GM19467 (cell line): Measurements from ENCODE around the gene MYLK3.

Experiments used
- ATAC-seq: cut with Tn5 transposase; IDR thresholded peaks from one replicate; pipeline ENCODE4 v1.9.1; 2021; ENCODE audit warnings: mild to moderate bottlenecking, moderate library complexity; ENCODE audit not compliant: unreplicated experiment

MYLK3 gene

DNA sequence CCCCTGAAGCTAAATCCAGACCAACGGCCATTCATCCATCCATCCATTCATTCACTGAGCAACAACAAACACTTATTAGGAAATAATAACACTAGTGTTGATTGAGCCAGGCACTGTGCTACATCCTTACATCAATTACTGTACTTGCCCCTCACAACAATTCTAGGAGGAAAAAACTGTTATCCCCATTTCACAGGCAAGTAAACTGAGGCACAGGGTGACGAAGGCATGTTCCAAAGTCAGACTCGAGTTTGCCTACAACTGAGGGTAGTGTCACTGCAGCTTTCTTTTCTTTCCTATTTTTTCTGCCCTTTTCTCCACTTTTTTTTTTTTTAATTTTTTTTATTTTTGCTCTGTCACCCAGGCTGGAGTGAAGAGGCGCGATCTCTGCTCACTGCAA, 11.2 kb upstream of the MYLK3 start:
- no peak for ATAC-seq

DNA sequence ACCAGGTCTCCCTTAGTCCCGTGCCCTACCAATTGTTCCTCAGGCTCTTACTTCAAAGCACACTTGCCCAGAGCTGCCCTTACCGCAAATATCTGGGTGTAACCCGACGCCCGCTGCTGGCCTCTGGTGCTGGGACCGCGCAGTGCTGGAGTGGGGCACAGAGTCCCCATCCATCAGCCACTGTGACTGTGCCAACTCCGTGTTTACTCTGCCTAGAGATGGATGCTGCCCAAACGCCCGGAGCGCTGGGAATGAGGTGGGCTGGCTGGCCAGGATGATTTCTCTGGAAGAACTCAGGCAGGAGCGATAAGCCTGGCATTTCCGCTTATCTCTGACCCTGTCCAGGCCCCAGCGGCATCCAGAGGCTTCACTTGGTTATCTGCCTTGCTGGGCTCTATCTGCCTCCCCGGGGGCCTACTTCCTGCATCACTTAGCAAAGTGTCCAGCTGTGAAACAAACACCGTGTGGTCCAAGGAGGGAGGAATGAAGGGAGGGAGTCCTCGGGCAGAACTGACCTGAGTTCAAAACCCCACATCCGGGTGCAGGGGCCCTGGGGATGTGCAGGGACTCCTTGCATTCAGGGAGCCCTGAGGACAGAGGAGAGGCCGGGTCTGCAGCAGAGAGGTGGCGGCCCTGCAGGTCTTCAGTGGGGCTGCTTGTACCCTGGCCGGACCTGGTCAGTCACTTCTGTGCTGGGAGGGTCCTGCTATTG, 9.4 kb upstream of the MYLK3 start:
- no peak for ATAC-seq

DNA sequence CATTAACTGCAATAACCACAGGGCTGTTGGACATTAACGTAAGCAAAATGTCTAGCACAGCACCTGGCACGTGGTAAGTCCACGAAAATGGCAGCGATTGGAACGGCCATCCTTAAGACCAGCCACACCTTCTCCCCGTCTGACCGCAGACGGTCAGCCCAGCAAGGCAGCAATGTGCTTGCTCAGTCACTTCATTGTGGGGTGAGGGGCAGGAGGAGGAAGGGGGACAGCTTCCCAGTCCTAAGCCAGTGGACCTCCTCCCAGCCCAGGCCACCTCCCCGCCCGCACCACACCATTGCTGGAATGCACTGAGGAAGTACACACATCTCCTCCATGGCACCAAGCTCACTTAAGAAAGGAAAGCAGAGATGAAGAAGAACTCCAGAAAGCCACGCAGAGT, 8.6 kb upstream of the MYLK3 start:
- ATAC-seq, result no peak

DNA sequence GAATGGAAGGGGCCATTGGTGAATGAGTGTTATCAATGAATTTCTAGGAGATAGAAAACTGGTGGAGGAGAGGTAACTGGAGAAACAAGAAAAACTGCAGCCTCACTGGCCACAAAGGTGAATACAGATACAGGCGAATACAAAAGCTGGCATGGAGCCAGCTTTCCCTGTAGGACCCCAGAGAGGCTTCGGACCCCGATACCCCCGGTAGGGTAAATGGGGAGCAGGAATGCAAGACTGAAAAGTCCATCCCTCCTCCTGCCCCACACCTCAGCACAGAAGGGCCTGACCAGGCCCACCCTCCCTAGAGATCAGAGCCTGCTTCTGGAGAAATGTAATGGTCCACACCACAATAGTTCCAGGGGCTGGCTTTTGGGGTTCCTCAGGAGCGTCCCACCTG, 4.9 kb upstream of the MYLK3 start:
- no peak for ATAC-seq

DNA sequence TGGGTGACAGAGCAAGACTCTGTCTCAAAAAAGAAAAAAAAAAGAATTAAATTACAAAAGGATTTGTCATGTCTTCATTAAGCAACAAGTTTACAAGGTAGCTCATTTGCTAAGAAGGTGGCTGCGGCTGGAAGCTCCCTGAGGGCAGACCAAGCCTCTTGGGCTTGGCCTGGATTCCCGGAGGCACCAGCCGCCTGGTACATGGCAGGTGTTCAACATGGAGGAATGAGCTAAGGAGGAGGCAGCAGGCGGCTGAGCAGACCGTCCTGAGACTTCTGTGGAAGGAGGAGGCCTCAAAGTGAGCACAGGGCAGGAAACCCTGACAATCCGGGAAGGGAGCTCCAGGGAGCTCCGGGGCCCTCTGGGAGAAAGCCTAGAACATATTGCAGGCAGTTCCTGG, 3.2 kb upstream of the MYLK3 start:
- no peak for ATAC-seq

DNA sequence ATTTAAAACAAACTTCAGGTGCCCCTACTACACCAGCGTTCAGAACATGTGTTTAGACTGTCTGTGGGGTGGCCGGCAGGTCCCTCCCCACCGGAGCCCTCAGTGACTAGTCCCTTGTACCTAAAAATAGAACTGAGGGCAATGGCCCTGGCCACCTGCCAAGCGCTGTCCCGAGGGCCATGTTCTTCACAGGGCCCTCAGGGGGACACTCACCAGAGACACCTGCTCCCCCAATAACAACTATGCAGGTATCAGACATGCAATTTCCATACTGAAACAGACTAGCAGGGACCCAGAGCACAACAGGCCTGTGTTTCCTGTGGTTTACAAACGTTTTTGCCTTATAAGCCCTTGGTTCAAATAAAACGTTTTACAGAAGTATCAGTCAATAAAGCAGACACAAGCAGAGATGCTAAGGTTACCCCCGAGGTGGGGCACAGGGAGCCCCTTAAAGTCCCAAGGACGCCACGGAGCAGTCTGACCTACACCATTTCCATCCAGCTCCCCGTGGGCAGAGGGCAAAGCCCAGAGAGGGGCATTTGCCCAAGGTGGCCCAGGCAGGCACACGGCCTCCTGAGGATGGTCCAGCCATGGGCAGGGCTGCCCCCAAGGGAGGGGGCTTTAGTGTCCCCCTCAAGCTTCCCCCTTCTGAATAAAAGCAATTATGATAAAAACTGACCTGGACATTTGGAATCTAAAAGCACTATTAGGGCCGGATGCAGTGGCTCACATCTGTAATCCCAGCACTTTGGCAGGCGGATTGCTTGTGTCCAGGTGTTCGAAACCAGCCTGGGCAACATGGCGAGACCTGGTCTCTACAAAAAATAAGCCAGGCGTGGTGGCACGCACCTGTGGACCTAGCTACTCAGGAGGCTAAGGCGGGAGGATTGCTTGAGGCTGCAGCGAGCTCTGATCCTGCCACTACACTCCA, 896 bp upstream of the MYLK3 start:
- no peak for ATAC-seq

DNA sequence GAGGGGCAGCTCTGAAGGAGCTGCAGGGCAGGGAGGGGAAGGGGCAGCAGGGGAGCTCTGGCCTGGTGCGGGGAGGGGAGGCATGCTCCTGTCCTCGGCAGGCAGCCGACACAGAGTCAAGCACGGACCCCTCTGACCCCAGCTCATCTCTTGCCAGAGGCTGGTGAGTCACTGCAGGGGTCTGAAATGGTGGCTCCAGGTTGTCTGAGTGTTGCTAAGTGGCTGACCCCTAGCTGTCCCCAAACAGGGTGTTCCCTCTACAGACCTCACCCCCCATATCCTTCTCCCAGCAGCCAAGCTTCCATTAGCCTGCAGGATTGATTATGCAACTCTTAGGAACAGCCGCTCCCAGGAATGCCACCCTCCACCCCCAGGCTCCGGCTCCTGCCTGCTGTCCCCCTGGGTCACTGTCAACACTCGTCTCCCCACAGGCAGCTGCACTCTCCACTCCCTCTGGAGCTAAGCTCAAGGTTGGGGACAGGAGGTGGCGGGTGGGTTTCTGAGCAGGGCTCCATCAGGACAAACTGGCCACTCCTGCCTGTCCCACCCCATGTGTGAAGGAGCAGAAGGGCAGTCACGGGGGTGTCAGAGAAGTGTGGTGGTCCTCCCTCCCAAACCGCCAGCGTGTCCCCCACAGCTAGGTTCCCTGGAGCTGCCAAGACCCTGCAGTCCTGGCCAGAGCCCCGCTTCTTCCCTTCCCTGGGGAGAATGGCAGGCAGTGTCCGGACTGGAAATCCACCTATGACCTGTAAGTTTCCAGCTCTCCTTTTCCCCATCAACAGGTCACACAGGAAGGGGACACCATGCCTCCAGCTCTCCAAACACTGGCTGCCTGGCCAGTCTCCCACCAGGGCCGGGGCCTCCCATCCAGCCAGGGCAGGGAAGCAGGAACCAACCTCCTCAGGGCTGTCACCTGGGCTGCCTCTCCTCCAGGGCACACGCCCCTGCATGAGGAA, 1.0 kb downstream of the MYLK3 start:
- ATAC-seq, result no peak

DNA sequence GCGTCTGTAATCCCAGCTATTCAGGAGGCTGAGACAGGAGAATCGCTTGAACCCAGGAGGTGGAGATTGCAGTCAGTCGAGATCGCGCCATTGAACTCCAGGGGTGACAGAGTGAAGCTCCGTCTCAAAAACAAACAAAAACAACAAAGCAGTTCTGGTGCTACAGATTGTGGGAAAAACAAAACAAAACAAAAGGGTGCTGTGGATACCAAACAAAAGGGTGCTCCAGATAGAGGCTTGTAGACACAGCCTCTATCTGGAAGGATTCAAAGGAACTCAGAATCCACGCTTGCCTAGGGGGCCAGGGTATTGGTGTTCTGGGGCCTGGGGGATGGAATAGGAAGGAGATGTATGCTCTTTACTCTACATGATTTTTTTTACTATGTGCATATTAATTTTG, 2.5 kb downstream of the MYLK3 start:
- no peak for ATAC-seq

DNA sequence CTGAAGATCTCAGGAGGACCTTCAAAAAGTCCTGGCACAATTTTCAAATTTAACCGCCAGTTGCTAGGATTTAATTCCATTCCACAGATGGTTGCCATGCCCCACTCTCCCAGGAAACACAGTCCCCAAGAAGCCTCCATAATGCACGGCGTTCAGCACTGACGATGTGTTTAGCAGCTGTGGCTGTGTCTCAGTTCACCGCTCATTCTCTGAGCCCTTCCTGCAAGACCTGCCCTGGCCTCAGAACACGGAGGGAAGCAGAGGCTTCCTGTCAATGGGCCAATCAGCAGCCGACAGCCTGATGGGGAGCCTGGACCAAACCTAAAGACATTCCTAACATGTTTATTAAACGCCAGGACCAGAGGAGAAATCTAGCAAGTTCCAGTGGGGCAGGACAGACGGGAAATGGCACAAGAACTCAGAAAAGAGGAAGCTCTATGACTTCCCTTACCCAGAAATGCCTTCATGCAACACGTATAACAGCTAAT, 4.9 kb downstream of the MYLK3 start:
- no peak for ATAC-seq

DNA sequence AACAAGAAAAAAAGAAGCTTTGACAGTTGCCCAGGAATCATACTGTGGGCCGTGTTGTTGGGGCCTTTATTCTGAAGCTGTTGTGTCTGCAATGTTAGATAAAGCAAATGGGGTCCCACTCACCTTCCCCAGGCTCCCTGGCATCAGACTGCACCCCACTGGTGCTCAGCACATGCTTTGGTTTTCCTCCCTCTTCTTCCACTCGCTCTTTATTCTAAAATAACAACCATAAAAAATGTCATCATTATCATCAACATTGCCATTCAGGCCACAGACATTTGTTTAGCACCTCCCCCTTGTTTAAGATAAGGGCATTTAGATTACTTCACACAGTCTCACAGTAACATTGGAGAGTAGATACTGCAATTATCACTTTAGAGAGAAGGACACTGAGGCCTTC, 8.2 kb downstream of the MYLK3 start:
- ATAC-seq, result no peak

DNA sequence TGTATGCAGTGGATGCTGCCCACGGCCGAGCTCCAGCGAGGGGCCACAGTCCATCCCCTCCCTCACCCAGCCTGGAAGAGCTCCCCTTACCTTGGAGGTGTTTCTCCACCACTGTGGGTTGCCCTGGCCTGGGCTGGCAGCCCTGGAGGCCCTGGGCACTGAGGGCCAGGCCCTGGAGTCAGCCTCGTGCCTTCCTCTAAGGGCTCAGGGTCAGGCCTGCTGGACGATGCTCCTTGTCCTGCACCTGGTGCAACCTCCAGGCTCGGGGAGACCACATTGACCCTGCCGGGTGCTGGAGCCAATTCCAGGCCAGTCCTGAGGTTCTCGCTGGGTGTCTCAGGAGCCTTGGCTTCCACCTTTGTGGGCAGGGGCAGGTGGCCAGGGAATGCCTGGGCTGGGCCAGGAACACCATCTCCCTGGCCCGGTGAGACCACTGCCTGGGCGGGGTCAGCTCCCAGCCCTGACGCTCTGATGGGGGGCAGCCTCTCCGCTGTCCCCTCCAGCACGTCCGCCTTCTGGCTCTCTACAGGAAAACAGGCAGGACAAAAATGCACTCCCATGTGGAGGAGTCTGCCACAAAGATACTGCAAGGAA, 10.4 kb downstream of the MYLK3 start:
- ATAC-seq, result no peak

DNA sequence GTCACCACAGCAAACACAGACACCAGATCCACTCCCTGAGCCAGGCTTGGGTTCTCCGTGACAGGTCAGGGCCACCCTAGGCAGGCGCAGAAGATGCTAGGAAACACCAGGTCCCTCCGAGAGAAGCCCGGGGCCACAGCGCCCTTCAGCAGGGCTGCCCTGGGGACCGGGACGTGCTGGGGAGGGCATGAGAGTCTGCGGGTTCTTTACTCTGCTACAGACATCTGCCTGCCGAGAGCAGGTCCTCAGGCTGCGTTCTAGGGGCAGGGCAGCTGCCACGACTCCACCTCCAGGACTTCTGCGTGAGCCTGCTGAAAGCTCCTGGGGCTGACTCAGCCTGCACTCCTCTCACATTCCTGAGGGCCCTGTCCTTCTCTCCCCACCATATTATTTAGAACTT, 11.4 kb downstream of the MYLK3 start:
- ATAC-seq, result no peak

DNA sequence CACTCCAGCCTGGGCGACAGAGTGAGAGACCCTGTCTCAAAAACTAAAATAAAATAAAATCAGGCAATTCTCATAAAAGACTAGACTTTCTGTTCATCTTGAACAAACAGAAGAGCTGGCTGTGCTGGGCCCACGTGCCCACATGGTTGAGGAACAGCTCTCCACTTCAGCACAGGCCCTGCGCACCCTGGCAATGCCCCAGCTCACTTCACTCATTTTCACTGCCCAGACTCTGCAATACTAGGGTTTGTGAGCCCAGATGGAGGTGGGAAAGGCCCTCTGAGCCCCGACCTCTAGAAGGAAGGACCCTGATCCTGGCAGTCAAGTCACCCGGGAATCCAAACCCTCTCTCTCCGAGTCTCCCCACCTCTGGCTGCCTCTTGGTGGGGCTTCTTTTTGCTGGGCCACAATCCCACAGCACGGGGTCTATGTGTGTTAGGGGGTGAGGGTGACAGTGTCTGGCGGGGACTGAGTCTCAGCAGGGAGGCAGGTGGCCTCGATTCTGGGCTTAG, 14.8 kb downstream of the MYLK3 start:
- ATAC-seq, result no peak

DNA sequence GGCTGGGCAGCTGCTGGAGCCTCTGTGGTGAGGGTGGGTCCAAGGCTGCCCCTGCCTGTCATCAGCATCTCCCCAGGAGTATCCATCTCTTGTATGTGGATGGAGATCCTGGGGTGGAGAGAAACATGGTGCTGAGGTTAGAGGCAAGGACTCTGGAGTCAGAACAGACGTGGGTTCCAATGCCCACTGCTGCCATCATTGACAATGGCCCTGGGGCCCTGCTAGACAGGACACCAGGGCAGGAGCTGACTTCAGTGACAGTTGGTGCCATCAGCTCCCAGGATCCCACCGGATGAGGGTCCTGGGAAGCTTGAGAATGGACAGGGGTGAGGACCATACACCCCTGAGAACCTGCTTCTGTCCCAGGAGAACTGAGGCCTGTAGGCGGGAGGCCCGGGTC, 15.6 kb downstream of the MYLK3 start:
- no peak for ATAC-seq

DNA sequence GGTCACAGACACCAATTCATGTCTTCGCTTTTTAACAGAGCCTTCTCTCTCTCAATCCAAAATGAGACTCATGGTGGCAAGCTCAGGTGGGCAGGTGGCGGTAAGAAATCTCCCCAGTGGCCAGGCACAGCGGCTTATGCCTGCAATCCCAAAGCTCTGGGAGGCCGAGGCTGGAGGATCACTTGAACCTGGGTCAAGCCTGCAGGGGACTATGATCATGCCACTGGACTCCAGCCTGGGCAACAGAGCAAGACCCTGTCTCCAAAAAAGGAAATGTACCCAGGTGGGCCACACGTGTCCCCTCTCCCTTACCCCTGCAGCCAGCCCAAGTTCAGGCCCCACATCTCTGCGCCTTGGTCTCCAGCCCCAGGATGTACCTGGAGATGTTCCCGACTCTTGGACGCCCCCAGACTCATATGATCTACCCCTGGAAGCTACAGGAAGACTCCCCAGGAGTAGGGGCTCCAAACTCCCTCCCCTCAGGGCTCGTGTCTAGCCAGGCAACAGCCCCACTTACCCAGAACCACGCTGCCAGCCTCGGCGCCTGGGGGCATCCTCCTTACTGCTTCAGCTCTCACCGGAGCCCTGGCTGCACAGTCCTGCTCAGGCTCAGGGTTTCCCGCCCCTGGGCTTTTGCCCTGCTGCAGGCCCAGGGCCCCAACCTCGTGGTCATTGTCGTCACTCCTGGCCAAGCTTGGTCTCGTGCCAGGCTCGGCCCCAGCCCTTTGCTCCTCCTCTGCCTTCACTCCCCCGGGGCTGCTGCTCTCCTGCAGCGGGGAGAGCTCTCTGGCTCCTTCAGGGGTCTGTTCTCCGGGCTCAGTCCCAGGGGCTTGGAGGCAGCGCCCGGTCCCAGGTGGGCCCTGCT, 16.2 kb downstream of the MYLK3 start:
- no peak for ATAC-seq

DNA sequence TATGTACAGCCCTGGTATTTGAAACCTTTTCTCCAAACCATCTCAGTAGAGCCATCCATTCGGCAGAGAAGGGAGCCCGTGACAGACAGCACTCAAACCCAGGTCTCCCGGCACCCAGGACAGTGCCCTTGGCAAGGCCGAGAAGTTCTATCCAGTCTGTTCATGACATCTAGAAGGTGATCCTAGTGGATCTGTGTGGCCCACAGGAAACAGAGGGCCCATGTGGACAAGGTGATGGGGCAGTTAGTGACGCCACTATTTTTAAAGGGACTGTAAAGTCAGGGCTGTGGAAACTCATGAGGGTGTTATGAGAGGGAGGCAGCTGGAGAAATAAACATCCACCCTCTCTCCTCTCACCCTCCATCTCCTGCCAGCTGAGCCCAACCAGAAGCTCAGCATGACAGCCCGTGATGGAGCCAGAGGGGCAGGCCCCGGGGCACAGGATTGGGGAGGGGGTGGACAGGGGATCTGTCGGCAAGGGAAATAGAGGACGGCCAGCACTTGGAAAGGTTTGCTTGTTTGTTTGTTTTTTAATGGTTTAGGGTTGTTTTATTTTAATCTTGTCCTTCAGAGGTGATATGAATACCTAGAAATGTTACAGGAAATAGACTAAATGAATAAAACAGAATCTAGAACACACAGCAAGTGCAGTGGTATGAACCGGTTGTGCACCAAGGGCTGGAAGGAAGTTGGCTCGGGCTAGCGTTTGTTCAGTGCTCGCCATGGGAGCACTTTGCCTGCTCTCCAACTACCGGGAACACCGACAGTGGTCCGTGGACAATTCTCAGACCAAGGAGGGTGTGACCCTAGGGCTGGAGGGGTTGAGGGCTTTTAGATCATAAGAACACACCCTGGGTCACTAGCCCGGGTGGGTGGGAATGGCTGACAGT, 17.1 kb downstream of the MYLK3 start:
- no peak for ATAC-seq

DNA sequence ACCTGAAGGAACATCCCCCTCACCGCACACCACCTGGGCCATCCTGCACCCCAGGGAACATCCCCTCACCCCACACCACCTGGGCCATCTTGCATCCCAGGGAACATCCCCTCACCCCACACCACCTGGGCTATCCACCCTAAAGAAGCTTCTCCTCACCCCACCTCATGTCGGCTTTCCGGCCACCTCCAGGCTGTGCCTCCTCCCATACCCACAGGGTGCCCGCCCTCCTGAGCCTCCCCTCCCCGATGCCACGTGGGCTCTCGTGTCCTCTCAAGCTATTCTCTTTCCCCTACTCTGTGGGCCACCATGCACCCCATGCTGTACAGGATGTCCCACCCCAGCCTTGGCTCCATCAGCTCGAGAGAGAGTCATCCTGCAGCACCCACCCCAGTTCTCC, 18.0 kb downstream of the MYLK3 start:
- ATAC-seq, result no peak

DNA sequence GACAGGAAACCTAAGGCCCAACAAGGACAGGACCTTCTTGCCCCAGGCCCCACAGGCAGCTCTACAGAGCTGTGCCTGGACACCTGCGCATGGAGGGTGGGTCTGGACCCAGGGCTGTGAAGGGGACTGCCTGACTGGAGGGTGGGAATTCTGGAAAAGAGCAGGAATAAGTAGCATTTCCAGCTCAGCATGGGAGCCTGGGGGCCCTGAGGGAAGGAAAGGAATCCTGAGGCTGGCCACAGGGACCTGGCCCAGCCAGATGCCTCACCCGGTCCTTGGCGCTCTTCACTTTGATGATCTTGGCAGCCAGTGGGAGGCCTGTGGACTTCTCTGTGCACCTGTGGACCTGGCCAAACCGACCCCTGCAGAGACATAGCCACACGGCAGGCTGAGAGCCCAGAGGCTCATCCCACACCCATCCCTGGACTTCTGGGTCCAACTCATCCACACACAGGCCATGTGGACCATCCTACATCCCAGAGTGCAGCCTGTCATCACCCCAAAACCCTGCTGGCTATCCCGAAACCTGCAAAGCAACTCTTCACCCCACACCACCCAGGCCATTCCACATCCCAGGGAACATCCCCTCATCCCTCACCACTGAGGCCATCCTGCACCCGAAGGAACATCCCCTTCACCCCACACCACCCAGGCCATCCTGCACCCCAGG, 18.7 kb downstream of the MYLK3 start:
- no peak for ATAC-seq
